HG03432 (cell line): Measurements from ENCODE around the gene CLASP1.
"Not testable (repeated sequence)": the region's sequence is repeated elsewhere in the genome, so short reads cannot be mapped to it uniquely, and the experiment has no call there.

Experiments
- ATAC-seq: cut with Tn5 transposase; IDR thresholded peaks from one replicate; pipeline ENCODE4 v1.9.1; 2021; ENCODE audit warnings: mild to moderate bottlenecking, moderate library complexity; ENCODE audit not compliant: unreplicated experiment

Gene CLASP1

DNA sequence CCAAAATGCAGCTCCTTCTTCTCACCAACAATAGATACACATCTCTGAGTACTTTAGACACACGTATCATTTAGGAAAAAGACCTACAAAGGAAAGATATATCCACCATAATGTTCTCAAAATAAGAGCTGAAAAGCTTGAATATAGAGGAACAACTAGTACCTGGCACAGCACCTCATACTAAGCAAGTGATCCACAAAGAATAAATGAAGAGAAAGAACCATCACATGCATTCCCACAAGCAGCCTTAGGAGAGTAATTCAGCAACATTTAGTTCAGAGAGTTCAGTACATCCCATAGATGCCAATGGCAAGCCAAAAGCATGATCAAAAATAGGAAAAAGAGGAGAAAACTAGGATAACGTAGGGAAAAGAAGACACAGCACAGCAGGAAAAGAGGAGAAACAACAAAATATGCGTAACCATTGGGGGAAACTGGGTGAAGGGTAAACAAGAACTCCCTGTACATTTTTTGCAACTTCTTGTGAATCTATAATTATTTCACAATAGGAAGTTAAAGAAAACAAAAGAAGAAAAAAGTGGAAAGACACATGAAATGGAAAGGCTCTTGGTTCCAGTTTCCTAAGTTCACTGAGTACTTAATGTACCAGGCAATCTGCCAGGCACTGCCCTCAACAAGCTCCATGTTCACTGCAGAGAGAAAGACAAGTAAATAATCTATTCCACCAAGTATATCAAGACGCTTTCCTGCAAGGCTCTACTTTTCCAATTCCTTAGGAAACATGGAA is 22.3 kb downstream of the CLASP1 start:
- ATAC-seq = no peak

DNA sequence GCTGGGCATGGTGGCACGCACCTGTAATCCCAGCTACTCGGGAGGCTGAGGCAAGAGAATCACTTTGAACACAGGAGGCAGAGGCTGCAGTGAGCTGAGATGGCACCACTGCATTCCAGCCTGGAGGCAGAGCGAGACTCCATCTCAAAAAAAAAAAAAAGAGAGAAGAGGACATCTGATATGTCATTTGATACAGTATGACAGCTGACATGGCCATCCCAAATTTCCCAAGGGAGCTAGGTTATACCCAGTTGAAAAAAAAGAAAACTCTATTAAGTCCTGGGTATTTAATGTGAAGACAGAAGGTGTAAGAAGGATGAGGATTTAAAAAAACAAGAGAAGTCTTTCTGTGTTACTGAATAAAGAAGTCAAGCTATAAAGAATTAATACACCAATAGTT is 23.3 kb downstream of the CLASP1 start:
- no peak for ATAC-seq

DNA sequence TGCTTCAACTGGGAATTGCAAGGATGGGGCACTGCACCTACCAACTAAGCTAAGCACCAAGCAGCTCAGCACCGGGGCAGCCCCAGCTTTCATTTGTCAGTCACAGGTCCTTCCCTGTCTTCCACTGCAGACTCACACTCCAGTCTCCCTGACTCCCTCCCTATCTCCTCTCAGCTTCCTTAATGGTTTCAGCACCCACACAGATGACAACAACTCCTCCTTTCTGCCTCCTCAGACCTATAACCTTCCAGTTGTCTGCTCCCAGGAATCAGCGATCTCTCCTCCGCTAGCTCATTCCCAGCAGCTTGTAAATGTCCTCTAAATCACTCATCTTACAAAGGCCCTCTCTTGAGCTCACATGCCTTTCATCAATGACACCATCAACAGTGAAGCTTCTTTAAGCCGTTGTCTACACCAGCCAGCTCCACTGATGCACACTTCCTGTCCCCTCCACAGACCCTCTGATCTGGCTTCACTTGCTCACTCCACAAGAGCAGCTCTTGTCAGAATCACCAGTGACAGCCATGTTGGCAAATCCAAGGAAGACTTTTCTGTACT is 32.1 kb downstream of the CLASP1 start:
- ATAC-seq = peak; percentile 63

DNA sequence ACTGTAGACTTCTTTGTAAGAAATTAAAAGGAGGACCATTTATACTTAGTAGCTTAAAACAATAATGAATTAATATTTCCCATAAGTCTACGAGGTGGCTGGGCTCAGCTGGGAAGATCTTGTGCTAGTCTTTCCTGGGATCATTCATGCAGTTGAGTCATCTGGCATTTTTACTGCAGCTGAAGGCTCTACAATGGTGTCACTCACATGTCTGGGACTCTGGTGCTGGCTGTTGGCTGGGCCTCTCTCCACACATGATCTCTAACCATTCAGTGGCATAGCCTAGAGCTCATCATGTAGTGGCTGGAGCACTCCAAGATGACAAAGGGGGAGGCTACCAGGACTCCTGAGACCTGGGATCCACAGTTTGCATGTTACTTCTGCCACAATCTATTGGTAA is 35.5 kb downstream of the CLASP1 start:
- no peak for ATAC-seq

DNA sequence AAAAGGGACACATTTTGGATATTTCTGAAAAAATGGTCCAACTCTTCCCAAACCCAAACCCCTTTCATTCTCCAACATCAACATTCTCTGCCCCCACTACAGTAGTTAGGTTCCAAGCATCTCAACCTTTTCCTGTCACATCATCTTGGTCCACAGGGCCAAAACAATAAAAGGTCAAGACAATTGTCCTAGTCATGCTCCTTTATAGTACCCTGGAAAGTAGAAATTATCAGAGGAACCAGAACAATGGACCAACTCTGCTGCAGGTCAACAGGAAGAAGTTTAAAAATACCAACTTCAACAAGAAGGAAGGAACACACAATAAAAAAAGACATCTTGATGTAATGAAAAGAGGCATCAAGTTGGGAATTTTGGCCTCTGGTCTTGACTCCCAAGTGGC is 36.1 kb downstream of the CLASP1 start:
- no peak for ATAC-seq

DNA sequence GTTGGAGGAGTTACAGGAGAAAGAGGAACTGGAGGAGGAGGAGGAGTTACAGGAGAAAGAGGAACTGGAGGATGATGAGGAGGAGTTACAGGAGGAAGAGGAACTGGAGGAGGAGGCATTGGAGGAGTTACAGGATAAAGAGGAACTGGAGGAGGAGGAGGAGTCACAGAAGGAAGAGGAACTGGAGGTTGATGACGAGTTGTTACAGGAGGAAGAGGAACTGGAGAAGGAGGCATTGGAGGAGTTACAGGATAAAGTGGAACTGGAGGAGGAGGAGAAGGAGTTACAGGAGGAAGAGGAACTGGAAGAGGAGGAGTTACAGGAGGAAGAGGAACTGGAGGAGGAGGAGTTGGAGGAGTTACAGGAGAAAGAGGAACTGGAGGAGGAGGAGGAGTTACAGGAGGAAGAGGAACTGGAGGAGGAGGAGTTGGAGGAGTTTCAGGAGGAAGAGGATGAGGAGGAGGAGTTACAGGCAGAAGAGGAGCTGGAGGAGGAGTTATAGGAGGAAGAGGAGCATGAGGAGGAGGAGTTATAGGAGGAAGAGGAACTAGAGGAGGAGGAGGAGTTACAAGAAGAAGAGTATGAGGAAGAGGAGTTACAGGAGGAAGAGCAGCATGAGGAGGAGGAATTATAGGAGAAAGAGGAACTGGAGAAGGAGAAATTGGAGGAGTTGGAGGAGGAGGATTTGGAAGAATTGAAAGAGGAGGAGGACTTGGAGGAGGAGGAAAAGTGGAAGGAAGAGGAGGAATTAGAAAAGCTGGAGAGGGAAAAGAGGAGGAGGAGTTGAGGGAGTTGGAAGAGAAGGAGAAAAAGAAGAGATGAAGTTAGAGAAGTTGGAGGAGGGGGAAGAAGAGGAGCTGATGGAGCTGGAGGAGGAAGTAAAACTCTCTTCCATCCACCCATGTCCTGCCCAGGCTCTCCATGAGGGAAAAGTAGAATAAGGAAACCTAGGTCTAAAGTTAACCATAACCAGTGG is 37.2 kb downstream of the CLASP1 start:
- no peak for ATAC-seq

DNA sequence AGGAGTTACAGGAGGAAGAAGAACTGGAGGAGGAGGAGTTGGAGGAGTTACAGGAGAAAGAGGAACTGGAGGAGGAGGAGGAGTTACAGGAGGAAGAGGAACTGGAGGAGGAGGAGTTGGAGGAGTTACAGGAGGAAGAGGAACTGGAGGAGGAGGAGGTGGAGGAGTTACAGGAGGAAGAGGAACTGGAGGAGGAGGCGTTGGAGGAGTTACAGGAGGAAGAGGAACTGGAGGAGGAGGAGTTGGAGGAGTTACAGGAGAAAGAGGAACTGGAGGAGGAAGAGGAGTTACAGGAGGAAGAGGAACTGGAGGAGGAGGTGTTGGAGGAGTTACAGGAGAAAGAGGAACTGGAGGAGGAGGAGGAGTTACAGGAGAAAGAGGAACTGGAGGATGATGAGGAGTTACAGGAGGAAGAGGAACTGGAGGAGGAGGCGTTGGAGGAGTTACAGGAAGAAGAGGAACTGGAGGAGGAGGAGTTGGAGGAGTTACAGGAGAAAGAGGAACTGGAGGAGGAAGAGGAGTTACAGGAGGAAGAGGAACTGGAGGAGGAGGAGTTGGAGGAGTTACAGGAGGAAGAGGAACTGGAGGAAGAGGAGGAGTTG is 38.1 kb downstream of the CLASP1 start:
- ATAC-seq = not testable (repeated sequence)

DNA sequence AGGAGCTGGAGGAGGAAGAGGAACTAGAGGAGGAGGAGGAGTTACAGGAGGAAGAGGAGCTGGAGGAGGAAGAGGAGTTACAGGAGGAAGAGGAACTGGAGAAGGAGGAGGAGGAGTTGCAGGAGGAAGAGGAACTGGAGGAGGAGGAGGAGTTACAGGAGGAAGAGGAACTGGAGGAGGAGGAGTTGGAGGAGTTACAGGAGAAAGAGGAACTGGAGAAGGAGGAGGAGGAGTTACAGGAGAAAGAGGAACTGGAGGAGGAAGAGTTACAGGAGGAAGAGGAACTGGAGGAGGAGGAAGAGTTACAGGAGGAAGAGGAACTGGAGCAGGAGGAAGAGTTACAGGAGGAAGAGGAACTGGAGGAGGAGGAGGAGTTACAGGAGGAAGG is 38.8 kb downstream of the CLASP1 start:
- not testable (repeated sequence) for ATAC-seq

DNA sequence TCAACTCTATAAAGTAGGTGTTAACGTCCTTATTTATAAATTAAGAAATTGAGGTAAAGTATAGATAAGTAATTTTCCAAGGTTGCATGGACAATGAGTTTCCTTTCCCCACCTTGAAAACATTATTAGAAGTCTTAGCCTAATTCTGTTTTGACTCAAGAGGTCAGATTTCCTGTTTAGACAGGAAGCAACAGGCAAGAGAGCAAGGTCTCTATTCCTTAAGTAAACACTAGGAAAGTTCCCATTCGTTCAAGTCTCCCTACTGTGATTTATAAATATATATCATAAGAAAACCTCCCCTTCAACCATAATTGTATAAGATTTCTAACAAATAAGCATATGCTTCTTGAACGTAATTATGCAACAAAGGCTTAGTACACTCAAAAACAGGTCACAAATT is 40.3 kb downstream of the CLASP1 start:
- no peak for ATAC-seq

DNA sequence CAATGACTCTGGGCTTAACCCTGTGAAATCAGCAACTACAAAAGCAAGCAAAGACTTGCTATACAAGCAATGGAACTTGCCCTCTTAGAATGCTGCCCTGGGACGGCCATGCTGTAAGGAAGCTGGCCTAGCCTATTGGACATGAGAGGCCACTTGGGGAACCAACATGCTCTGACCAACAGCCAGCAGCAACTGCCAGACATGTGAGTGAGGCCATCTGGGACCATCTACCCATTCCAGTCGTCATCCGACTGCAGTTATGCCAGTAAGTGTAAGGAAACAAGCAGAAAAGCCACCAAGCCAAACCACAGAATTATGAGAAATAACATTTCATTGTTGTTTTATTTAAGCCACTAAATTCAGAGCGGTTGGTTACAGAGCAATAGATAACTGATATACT is 40.9 kb downstream of the CLASP1 start:
- ATAC-seq = no peak

DNA sequence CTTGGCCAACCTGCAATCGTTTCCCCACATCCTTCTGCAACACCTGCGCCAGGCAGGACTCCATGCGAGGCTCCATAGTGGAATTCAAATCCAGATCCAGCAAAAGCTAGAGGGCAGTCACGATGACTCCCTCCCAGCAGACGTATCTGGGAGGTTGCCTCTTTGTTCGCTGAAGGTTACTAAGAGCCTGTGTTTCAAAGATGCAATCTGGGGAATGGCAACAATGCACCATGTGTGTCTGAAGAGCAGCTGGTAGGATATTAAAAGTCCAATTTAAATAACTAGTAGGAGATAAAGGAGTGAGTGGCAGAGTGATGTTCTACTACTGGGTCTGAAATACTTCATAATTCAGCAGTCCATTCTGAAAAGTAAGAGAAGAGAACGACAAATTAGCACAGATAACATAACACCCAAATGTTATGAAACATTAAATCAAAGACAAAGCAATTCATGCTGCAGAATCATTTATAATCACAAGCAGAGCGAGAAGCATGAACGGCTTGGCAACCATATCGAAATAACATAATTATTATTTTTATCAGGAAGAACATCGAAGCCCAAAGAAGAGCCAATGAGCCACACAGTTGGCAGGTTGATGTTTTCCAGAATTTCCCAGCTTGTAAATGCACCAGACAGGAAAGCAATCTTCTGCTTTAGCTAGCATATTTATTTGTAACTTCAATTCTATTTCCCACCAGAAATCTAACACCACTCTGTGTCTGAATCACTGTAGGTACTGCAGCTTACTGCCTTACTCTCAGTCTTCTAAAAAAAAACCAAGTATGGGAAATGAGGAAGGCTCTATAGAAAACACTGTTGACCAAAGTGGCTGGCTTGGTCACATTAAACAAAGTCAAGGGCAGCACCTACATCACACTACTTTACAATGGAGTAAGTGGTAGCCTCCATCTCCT is 43.2 kb downstream of the CLASP1 start:
- ATAC-seq = no peak

DNA sequence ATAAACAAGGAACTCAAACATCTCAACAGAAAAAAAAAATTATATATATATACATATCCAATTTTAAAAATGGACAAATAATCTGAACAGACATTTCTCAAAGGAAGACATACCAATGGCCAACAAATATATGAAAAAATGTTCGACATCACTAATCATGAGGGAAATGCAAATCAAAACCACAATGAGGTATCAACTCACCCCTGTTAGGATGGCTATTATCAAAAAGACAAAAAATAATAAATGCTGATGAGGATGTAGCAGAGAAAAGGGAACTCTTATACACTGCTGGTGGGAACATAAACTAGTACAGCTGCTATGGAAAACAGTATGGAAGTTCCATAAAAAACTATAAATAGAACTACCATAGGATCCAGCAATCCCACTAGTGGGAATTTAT is 46.1 kb downstream of the CLASP1 start:
- ATAC-seq = no peak

DNA sequence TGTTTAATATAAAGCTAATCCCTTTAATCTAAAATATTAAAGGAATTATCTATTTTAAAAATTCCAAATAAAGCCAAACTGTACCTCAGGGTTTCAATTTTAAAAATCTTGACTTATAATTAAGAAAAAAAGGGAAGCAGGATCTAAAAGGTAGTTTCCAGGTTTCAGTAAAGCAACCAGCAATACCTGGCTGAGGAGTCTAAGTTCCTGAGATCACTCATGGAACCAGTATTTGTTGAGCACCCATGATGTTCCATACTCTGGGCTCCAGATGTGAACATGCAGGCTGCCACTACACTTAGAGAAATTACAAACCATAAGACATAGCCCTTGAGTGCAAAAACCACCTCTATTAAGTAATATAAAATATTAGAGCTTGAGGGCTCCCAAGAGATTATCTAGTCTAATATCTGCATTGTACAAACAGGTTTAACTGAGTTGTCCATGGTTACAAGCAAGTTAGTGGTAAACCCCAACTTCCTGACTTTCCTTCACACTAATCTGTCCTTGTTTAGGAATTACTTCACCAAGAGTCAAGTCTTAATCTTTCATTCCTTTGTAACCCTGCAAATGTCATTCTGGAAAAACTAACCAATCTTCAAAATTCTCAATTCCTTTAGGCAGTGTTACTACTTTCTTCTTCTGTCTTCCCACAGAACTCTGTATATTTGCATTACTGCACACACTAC is 49.2 kb downstream of the CLASP1 start:
- peak; percentile 54 for ATAC-seq

DNA sequence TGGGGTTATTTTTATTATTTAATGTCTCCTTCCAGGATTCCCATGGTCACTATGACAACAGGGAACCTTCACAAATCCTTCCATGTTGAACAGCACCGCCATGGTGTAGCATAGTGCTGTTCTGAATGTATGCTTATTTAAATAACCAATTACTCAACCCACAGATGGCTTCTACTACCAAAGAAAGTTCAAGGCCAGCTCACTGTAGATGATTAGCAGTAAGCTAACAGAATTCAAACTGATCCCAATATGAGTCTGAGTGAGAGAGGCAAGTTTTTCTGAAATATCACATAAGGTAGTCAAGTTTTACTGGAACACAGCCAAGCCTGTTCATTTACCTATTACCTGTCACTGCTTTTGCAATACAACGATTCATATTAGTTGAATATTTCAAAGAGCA is 51.2 kb downstream of the CLASP1 start:
- no peak for ATAC-seq

DNA sequence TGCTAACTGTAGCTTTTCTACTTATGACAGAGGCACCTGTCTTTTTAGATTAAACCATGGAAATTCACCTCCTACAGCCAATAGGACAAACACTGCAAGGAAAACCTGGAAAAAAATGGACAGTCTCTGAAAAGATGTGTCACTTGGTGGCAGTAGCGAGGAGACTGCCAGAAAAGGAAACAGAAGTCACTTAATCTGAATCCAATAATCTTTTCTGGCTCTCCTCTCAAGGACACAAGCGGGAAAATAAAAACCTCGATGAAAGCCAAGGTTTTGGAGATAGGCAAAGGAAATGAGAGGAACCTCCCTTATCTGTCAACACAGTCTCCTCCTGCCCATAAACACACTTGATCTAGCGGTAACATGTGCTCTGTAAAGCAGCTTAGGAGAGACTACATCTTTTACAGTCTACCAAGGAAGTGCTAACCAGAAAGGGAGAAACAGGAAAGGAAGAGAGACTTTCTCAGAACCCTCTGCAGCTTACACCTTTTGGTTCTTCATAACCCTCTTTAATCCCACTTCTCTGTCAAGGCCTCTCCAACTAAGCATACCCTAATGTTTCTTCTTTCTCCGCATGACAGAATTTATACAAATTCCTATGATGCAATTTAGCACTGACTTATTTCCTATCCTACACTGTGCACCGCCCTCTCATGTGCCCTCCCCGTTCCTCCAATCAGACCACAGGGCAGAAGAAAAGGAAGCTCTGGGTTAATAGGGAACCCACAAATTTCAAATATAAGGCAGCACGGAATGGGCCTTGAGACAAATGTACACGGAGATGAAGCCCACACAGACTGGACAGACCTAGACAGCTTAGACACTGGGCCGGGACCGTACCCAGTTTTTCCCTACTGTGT is 52.8 kb downstream of the CLASP1 start:
- ATAC-seq = peak; percentile 75

DNA sequence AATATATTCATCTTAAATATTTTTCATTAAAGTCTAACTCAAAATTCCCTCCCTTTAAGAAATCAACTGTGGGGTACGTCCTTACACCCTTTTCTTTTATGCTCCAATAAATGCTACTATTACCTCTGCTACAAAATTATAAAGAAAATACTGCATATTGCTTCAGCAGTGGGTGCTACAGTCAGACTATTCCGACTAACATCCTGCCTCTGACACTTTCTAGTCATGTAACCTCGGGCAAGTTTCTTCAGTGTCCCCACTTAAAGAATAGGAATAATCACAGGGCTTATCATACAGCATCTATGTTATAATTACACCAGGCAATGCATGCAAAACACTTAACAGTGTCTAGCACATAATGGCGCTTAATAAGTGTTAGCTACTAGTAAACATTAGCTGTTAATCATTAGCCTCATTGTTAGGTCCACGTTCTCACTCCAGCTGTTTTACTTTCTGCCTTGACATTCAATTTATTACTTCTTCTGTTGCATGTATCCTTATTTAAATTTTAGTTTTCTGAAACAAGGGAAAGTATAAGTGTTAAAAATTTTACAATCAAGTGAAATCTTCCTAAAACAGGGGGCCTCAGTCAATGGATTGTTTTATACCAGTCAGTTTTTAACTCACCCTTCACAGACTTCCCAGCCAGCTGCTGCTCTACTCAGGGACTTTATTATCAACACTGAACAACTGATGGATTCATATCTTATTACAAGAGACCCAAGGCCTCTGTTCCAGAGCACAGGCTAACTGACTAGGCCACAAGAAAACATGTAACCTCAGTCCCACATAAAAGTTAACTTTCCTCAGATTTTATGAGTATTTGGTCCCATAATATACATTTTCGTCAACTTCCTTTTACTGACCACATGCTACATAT is 54.0 kb downstream of the CLASP1 start:
- ATAC-seq = no peak

DNA sequence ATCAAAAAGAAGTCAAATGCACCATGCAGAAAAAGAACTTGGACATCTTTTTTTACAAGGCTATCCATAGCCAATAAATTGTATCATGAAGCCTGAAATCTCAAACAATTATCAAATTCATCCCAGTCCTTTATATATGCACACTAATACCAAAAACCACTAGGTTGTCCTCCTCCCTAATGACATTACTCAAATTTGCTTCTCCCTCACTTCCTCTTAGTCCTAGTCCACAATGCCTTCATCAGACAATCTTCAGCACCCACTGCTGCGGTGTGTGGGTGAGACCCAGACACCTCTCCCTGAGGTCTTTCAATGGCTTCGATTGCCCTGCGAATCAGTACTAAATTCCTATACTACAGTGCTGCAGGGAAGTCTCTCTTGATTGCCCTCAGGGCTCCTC is 58.1 kb downstream of the CLASP1 start:
- no peak for ATAC-seq

DNA sequence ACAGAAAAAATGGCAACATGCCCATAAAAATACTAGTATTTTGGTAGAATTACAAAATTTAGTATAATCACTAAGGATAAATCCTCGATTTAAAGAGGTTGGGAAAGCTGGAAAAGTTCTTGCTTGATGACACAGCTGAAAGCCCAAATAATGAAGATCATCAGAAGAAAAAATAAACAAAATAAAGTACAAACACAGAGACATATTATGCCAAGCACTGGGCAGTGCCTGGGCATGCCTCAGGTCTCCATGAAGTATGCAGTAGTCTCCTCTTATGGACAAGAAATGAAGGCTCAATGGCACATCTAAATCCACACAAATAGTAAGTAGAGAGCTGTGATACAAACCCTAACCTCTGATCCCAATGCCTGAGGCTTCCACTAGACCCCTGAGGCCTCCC is 60.9 kb downstream of the CLASP1 start:
- ATAC-seq = no peak
